K562 (cell line): ENCODE measurements around the gene ZNF213. TPM values are rescaled to one million over a fixed set of nuclear protein-coding genes. Genes with fewer than 3 reads are reported as not detected.

ENCODE experiments used
- BCOR ChIP-seq: fragments of 450-650 bp; IDR thresholded peaks from 2 replicates; pipeline ENCODE4 v1.6.1; 2016
- CEBPG ChIP-seq, 3 experiments: fragments of 200-800 bp in 1 of 3; sonication (Bioruptor generic) in 1 of 3; sonication (generic) in 1 of 3; formaldehyde crosslinking in 1 of 3; IDR thresholded peaks in 2 of 3; conservative IDR thresholded peaks in 1 of 3; 2 replicates each; pipeline versions ENCODE4 v1.6.1 to v1.8.0; 2016 to 2022; ENCODE audit warnings: missing compliant biosample characterization in 2 of 3, missing genetic modification characterization in 2 of 3, mild to moderate bottlenecking in 1 of 3, missing genetic modification reagents in 1 of 3
- CREB5 ChIP-seq: fragments of 250-450 bp; sonication (Bioruptor Pico); IDR thresholded peaks from 2 replicates; pipeline ENCODE4 v1.5.0; 2020; ENCODE audit warnings: mild to moderate bottlenecking
- FOXJ3 ChIP-seq: sonication (generic); formaldehyde crosslinking; IDR thresholded peaks from 2 replicates; pipeline ENCODE4 v1.4.0; 2020; ENCODE audit warnings: mild to moderate bottlenecking, missing genetic modification reagents
- KAT7 ChIP-seq: sonication (generic); formaldehyde crosslinking; IDR thresholded peaks from 2 replicates; pipeline ENCODE4 v1.8.0; 2022; ENCODE audit warnings: missing genetic modification reagents, mild to moderate bottlenecking, borderline replicate concordance
- KLF16 ChIP-seq: IDR thresholded peaks from 2 replicates; pipeline ENCODE4 v1.6.1; 2016; ENCODE audit warnings: antibody characterized with exemption
- MTF1 ChIP-seq: fragments of 250-450 bp; sonication (Bioruptor Pico); IDR thresholded peaks from 2 replicates; pipeline ENCODE4 v1.9.0; 2021; ENCODE audit warnings: moderate library complexity, mild to moderate bottlenecking, inconsistent platforms, borderline replicate concordance
- MYC ChIP-seq, 2 experiments: fragments of 250-450 bp in 1 of 2; sonication (Bioruptor Pico) in 1 of 2; IDR thresholded peaks; 2 replicates each; pipeline versions ENCODE4 v1.5.1 to v1.6.1; 2012 to 2021; ENCODE audit warnings: low read depth in 2 of 2, borderline replicate concordance in 1 of 2, improper control_type of control experiment in 1 of 2, low read length in 1 of 2, mild to moderate bottlenecking in 1 of 2, moderate library complexity in 1 of 2
- NCOA2 ChIP-seq, 2 experiments: fragments of 450-650 bp; IDR thresholded peaks; 2 replicates each; pipeline ENCODE4 v1.6.1; 2018; ENCODE audit warnings: mild to moderate bottlenecking in 2 of 2, moderate library complexity in 1 of 2; ENCODE audit not compliant: partially characterized antibody in 2 of 2
- NEUROD1 ChIP-seq: fragments of 150-350 bp; IDR thresholded peaks from 2 replicates; pipeline ENCODE4 v1.6.1; 2014; ENCODE audit warnings: borderline replicate concordance, low read length, low read depth; ENCODE audit not compliant: partially characterized antibody
- PTTG1 ChIP-seq: fragments of 450-650 bp; IDR thresholded peaks from 2 replicates; pipeline ENCODE4 v1.6.1; 2016; ENCODE audit warnings: low read depth, mild to moderate bottlenecking, missing genetic modification characterization, missing compliant biosample characterization
- PURB ChIP-seq: sonication (generic); formaldehyde crosslinking; IDR thresholded peaks from 2 replicates; pipeline ENCODE4 v1.9.0; 2021; ENCODE audit warnings: low read depth, mild to moderate bottlenecking, missing genetic modification reagents
- RAD51 ChIP-seq: fragments of 450-650 bp; IDR thresholded peaks from 2 replicates; pipeline ENCODE4 v1.7.1; 2016; ENCODE audit warnings: low read depth, mild to moderate bottlenecking, borderline replicate concordance
- THRA ChIP-seq: fragments of 450-650 bp; IDR thresholded peaks from 2 replicates; pipeline ENCODE4 v1.6.1; 2017; ENCODE audit warnings: mild to moderate bottlenecking, moderate library complexity
- ZBTB7A ChIP-seq: IDR thresholded peaks from 2 replicates; pipeline ENCODE4 v1.6.1; 2011; ENCODE audit warnings: low read depth, mild to moderate bottlenecking, low read length, moderate library complexity, borderline replicate concordance; ENCODE audit not compliant: control insufficient read depth
- ZZZ3 ChIP-seq: fragments of 450-650 bp; IDR thresholded peaks from 2 replicates; pipeline ENCODE4 v1.6.1; 2016; ENCODE audit warnings: antibody characterized with exemption, mild to moderate bottlenecking, moderate library complexity
- polyA plus RNA-seq, 8 experiments: library from polyadenylated mRNA; depleted of rRNA in 4 of 8; stranded (reverse) in 5 of 8; unstranded in 3 of 8; fragments of >200 nt; fragmentation: Nextera tagmentation in 2 of 8; fragmentation: Illumina TruSeq in 1 of 8; extraction: Ambion mirVana in 2 of 8; extraction: Trizol in 1 of 8; gene quantifications; 2 replicates each; pipeline versions ENCODE4 v1.2.1 to v1.2.3, GENCODE V29; 2011 to 2014; ENCODE audit warnings: inconsistent platforms in 1 of 8, missing spikeins in 1 of 8
- total RNA-seq, 7 experiments: library from RNA; depleted of rRNA in 6 of 7; stranded (reverse); fragments of >200 nt in 6 of 7; fragmentation: Illumina TruSeq in 2 of 7; extraction: Trizol in 2 of 7; gene quantifications; 2 replicates each; pipeline versions ENCODE4 v1.2.1 to v1.2.3, GENCODE V29; 2011 to 2021; ENCODE audit warnings: low replicate concordance in 1 of 7
- TF ChIP-seq, protein P1 (sequence below), 2 experiments: fragments of 150-350 bp in 1 of 2; IDR thresholded peaks; 2 replicates each; pipeline ENCODE4 v1.6.1; 2012 to 2016; ENCODE audit warnings: low read depth in 2 of 2, low read length in 2 of 2, mild to moderate bottlenecking in 1 of 2, moderate library complexity in 1 of 2

Gene ZNF213
- total and polyA plus RNA-seq, 9 of the 15 experiments (the other 6 are each of a cell fraction or from before 2014, with no cell fraction given): 0.49 to 10.0 (median 1.8) TPM

DNA sequence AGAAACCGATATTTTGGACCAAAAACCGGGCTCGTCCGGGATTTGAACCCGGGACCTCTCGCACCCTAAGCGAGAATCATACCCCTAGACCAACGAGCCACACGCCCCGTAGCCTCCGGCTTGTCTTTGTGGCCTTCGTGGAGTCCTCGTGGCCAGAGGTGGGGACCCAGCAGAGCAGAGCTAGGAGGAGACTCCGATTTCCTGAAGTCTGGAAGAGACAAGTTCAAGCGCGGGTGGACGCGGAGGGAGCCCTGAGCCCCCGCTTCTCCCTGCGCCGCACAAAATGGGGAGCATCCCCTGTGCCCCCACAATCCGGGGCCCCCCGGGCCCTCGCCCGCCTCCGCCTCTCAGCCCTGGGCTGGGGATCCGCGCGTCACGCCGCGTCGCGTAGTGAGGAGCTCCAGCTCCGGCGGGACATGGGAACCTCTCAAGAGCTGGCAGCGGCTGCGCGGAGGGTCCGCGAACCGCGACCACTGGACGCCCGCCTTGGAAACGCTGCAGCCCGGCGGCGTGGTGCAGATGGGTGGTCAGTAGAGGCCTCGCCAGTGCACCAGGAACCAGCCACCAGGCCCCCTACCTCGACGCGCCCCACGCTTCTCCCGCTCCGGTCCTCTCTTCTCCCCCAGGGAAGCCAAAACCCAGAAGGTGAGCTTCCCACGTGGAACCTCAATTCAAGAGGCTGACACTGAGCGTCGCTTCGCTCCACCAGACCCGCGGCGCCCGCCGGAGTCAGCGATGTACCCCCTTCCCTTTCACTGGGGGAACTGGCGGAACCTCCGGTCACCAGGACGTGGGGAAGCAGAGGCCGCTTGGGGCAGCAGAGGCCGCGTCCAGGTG is 48.0 kb downstream of the ZNF213 start (continued):
- TF ChIP-seq CREB5 (no peak), BCOR (peak; percentile 75; the same call in 1 of the 2 replicates), RAD51 (no peak), NEUROD1 (no peak), PTTG1 (tag) (no peak), FOXJ3 (no peak), KLF16 (no peak), PURB (no peak), NCOA2 (IDR thresholded peaks at IDR 0.05; ENCODE audit: partially characterized antibody in 2 of 2) (no peak), MYC (IDR thresholded peaks at IDR 0.05; ENCODE audit: low read depth, low read length) (peak; percentile 58), MYC (CRISPR knock-in tag; IDR thresholded peaks at IDR 0.05; ENCODE audit: borderline replicate concordance, low read depth) (no peak), MTF1 (CRISPR knock-in tag) (no peak), ZZZ3 (no peak), KAT7 (no peak), CEBPG (CRISPR knock-in tag; IDR thresholded peaks at IDR 0.05) (no peak), CEBPG (tag; conservative IDR thresholded peaks at IDR 0.05 in 1 of 2, IDR thresholded peaks at IDR 0.05 in 1 of 2) (no peak), THRA (no peak), ZBTB7A (peak; percentile 77; the same call in 1 of the 2 replicates)
- TF ChIP-seq, protein P1, sequence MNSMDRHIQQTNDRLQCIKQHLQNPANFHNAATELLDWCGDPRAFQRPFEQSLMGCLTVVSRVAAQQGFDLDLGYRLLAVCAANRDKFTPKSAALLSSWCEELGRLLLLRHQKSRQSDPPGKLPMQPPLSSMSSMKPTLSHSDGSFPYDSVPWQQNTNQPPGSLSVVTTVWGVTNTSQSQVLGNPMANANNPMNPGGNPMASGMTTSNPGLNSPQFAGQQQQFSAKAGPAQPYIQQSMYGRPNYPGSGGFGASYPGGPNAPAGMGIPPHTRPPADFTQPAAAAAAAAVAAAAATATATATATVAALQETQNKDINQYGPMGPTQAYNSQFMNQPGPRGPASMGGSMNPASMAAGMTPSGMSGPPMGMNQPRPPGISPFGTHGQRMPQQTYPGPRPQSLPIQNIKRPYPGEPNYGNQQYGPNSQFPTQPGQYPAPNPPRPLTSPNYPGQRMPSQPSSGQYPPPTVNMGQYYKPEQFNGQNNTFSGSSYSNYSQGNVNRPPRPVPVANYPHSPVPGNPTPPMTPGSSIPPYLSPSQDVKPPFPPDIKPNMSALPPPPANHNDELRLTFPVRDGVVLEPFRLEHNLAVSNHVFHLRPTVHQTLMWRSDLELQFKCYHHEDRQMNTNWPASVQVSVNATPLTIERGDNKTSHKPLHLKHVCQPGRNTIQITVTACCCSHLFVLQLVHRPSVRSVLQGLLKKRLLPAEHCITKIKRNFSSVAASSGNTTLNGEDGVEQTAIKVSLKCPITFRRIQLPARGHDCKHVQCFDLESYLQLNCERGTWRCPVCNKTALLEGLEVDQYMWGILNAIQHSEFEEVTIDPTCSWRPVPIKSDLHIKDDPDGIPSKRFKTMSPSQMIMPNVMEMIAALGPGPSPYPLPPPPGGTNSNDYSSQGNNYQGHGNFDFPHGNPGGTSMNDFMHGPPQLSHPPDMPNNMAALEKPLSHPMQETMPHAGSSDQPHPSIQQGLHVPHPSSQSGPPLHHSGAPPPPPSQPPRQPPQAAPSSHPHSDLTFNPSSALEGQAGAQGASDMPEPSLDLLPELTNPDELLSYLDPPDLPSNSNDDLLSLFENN (IDR thresholded peaks at IDR 0.05; ENCODE audit: low read depth in 2 of 2, low read length in 2 of 2): 0 out of 4 replicates have a peak, but pooled peaks of 1 of the 2 experiments have one; percentile 21
